Breast epithelium (tissue), 3 donors: Measurements from ENCODE around the gene PANX1.

Source experiments
- POLR2A ChIP-seq: fragments of 450-650 bp; IDR thresholded peaks from one replicate; pipeline ENCODE4 v1.6.1; 2016; ENCODE audit warnings: antibody characterized with exemption, mild to moderate bottlenecking, moderate library complexity
- TF ChIP-seq, protein P1 (sequence below), 3 donors: fragments of 450-650 bp; IDR thresholded peaks; one replicate each; pipeline ENCODE4 v1.5.1; 2016 to 2017; ENCODE audit warnings: antibody characterized with exemption in 3 of 3, mild to moderate bottlenecking in 3 of 3, moderate library complexity in 3 of 3

- TF ChIP-seq, protein P1, sequence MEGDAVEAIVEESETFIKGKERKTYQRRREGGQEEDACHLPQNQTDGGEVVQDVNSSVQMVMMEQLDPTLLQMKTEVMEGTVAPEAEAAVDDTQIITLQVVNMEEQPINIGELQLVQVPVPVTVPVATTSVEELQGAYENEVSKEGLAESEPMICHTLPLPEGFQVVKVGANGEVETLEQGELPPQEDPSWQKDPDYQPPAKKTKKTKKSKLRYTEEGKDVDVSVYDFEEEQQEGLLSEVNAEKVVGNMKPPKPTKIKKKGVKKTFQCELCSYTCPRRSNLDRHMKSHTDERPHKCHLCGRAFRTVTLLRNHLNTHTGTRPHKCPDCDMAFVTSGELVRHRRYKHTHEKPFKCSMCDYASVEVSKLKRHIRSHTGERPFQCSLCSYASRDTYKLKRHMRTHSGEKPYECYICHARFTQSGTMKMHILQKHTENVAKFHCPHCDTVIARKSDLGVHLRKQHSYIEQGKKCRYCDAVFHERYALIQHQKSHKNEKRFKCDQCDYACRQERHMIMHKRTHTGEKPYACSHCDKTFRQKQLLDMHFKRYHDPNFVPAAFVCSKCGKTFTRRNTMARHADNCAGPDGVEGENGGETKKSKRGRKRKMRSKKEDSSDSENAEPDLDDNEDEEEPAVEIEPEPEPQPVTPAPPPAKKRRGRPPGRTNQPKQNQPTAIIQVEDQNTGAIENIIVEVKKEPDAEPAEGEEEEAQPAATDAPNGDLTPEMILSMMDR (IDR thresholded peaks at IDR 0.05) = no peak
- no peak for TF ChIP-seq POLR2A
Observed at GRCh38 chr11:94151903-94152677, 23.4 kb downstream of the PANX1 start.
